ENCODE results near the gene PROC.
A peak's percentile ranks its signal among the peaks of the same experiment; 100 is the strongest.
"Not testable (repeated sequence)": the region's sequence is repeated elsewhere in the genome, so short reads cannot be mapped to it uniquely, and the experiment has no call there.

PROC gene

GRCh38 chr2:127429291-127429690, 11.1 kb downstream of the PROC start:
- DNase-seq: no peak

GRCh38 chr2:127429844-127430425, 11.7 kb downstream of the PROC start:
- no peak for DNase-seq

DNA sequence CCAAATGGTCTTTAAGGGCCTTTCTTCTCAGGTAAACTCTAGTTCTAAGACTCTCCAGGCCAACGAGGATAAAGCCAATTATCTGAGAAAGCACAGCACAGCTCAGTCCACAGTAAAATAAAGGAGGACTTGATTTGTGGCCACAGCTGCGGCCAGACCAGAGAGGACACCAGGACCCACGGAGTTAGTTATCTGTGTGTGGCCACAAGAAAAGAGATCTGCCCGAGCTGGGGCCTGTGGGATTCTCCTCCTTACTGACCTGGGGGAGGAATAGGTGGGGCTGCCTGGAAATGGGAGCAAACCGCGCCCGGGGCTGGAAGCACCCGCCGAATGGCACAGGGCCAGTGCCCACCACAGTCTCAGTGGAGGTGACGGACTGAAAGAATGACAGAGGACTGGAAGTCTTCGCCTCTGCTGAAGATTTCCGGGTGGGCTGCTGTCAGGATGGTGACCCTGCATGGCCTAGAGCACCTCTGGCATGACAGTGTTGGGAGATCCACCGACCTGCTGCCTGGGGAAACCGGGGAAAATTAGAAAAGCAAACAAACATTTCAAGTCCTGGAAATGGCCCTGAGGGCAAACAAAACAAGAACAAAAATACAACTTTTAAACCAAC, 13.3 kb downstream of the PROC start:
- no peak for DNase-seq

DNA sequence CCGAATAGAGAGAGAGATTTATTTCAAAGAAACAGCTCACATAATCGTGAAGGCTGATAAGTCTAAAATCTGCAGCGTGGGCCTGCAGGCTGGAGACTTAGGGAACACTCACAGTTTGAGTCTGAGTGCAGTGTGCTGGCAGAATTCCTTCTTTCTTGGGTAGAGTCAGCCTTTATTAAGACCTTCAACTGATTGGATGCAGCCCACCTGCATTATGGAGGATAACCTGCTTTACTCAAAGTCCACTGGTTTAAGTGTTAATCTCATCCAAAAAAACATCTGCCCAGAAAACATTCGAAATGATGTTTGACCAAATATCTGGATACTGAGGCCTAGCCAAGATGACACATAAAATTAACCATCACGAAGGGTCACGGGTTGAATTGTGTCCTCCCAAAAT, 16.3 kb downstream of the PROC start:
- DNase-seq: no peak

DNA sequence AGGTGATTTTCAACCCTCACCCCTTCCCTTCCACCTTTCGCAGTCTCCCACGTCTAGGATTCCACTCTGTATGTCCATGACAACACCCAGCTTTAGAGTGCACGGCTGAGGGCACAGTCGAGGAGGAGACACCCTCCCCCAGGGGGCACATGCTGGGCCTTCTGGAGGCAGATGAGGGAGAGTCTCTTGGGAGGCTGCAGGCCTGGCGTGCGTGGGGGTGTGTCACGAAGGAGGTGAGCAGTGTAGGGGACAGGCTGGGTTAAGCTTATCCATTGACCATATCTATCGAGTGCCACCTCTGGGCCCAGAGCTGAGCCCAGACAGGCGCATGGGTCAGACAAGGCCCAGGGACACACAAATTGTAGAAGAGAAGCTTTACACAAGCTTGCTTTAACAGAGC, 18.8 kb downstream of the PROC start:
- no peak for DNase-seq

DNA sequence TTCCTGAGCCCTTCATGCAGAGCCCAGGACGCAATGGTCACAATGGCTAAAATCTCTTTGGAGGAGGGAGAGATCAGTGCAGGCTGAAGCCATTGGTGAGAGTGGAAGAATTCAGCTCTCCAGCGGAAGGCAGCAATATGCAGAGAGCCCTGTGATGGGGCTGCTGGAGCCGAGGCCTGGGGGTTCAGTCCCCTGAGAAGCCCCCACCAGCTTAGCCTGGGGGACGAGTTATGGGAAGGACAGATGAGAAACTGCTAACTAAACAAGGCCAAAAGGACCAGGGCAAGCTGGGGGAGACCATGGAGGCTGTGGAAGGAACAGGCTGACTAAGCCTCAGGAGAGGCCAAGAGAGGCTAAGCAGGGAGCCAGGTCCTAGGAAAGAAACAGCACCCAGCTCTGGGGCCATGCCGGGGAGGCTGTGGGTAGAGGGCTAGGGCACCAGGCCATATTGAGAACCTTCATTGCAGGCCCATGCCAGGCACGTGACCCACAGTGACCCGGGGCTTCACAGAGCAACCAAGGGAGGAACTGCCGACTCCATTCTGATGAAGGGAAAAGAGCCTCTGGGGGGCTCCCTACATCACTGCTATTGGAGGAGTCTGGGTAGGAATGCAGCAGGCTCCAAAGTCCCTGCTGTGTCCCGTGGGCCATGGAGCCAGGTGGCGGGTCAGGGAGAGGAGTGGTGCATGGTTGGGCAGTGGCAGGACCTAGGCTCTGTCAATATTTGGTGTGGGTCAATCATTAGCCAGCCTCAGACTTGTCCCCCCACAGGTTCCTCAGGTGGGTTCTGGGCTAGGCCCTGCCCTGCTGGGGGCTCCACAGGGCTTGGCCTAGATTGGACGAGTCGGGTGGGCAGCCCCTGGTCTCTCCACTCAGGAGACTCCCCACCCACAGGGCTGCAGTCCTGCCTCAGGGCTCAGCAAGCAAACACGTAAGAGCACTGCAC, 19.8 kb downstream of the PROC start:
- no peak for DNase-seq

GRCh38 chr2:127439343-127439742, 21.1 kb downstream of the PROC start:
- no peak for DNase-seq

DNA sequence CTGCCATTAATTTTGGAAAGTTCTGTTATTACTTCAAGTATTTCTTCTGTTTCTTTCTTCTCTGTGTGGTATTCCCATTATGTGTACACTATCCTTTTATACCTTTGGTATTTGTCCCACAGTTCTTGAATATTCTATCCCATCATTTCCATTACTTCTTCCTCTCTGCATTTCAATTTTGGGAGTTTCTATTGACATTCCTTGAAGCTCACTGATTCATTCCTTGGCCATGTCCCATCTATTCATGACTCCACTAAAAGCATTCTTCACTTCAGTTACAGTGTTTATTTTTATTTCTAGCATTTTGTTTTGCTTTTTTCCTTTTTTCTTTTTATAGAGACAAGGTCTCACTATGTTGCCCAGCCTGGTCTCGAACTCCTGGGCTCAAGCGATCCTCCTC, 30.3 kb downstream of the PROC start:
- DNase-seq: no peak

DNA sequence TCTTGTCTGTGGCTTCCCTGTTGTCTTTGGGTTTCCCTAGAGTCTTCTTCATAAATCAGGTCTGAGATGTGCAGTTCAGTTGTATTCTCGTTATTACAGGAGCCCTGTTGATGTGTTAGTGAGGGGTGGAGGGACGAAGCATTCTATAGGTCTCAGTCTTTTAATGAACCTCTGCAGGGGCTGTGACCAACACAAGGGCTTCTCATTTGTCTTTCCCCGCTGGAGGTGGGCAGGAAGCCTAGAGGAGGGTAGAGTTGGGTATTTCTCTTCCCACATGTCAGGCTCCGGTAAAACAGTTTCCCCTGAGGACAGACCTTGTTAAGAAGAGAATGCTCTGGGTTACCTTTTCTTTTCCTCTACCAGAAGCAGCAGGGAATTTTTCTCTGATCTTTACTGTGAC, 31.2 kb downstream of the PROC start:
- DNase-seq: no peak

- DNase-seq: no peak
Observed at GRCh38 chr2:127449898-127450297, 31.7 kb downstream of the PROC start.

DNA sequence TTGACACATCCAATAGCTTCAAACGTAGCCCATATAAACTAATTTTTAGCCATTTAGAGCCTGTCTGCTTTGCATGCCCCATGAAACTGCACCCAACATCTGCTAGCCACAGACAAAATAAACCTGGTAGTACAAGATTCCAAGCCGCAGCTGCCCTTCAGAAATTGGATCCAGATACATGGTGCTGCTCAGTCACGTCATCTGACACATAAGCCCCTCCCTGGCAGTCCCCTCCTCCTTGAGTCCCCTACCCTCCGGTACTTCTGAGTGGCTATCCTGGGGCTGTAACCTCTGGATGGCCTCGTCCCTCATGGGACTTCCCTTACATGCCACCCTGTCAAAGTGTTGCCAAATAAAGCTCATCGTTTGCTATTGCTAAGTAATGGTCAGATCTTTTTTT, 33.8 kb downstream of the PROC start:
- no peak for DNase-seq

DNA sequence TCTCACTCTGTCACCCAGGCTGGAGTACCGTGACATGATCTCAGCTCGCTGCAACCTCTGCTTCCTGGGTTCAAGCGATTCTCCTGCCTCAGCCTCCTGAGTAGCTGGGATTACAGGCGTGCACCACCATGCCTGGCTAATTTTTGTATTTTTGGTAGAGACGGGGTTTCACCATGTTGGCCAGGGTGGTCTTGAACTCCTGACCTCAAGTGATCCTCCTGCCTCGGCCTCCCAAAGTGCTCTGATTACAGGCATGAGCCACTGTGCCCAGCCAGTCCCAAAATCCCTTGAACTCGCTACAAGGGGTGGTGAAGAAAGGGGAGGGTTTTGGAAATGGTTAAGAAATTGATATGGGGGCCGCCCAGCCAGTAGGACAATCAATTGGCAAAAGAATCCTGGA, 34.2 kb downstream of the PROC start:
- DNase-seq: not testable (repeated sequence)

- DNase-seq: no peak
Observed at GRCh38 chr2:127453013-127453391, 34.8 kb downstream of the PROC start.

DNA sequence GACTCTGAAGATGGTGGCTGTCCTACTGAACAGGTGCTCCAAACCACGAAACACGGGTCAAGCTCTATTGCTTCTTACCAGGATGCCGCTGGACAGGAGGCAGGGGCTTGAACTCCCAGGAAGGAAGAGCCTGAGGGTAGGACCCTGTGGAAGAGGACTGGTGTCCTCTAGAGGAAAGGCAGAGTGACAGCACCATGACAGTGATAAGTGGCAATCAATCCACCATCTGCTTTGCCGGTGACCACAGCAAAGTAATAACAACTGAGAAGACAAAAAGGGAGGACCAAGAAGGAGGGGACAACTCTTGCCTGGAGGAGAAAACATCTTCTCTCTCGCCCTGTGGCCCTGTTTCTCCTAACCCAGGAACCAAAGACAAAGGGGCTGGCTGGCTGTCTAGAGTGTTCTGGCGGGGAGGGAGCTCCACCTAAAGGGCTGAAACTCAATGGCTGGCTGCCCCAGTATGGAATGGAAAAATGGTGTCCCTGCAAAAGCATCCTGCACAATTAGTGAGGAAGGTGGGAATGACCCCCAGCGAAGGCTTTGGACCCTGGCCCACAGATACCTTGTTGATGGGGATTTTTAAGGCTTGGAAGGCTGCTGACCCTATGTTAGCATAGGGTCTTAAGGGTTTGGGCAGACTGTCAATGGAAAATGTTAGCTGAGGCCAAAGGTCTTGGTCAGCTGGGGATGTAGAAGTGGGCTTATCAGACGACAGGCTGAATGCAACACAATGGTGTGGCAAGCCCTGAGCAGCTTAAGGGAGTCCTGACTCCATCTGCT, 35.4 kb downstream of the PROC start:
- peak; percentile 74 for DNase-seq

DNA sequence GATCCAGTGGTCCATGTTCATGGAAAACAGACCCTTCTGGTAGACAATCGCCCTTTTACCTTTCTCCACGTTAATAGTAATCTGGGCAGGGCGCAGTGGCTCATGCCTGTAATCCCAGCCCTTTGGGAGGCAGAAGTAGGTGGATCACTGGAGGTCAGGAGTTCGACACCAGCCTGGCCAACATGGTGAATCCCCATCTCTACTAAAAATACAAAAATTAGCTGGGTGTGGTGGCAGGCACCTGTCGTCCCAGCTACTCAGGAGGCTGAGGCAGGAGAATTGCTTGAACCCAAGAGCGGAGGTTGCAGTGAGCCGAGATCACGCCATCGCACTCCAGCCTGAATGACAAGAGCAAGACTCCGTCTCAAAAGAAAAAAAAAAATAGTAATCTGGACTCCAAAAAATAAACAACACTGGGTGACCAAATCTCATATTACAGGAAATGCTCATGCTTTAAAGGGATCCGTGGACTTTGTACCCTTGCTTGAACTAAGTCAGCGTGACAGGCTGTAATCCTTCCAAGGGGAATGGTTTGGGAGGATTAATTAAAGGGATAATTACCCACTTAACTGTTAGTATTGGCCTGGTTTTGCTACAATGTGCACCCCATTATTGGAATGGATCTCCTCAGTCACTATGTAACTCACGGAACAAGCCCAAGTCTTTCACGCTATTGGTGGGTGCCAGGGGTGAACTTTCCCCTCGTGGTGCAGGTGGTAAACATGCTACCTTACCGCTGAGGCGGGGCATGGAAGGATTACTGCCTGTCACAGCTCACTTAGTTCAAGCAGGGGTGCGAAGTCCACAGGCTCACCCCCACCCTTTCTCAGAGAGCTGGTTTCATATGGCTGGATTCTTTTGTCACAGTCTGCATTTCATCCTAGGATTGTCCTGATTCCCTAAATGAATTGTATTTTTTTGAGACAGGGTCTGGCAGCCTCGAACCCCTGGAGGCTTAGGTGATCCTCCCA, 36.7 kb downstream of the PROC start:
- no peak for DNase-seq

- peak; percentile 49 for DNase-seq
Observed at GRCh38 chr2:127455566-127456493, 37.6 kb downstream of the PROC start.

DNA sequence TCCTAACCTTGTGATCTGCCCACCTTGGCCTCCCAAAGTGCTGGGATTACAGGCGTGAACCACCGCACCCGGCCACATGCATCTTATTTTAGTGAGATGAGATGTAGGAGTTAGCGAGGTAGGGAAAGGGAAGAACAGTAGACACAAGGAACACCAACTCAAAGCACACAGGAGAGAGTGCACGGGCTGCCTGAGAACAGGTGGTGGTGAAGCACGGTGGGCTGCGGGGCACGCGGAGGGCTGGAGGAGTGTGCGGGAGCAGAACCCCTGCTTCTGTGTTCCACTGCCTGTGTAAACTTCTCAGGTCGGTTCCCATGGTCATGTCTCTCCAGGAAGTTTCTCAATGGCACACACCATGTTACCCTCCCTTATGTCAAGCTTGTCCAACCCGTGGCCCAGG, 38.7 kb downstream of the PROC start:
- no peak for DNase-seq

GRCh38 chr2:127462461-127462860, 44.2 kb downstream of the PROC start:
- no peak for DNase-seq

DNA sequence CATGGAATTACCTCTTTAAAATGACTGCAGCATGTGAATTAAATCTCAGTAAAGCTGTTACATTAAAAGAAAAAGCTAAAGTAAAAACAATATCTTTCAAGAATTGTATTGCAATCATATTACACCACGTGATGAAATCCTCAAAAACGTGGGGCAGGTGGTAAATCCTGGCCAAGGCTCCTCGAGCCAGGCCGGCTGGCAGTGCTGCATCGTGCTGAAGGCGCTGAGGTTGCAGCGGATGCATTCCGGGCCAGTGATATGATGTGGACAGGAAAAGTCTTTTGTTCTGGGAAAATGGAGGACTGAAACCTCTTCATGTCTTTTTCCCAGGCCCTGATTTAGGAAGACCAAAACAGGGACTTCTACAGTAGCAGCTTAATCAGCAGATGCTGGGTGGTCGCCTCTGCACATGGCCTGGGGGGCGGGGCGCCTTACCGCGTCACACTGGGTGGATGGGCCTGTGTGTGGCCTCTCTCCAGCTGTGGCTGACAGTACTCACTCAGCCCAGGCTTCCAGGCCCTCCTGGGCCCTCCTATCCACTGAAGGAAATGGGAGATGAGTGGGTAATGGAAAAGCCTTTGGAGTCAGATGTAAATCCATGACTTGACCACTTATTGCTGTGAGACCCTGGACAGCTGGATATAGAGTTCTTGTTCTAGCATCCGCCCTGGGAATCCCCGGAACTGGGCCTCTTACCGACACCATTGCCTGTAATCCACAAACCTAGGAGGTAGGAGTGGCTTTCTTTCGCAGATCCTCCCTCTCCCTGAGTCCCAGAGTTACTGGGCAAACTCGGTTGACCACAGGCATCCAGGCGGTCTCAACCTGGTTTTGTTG, 45.1 kb downstream of the PROC start:
- peak; percentile 74 for DNase-seq

Measured in islet precursor cell (in vitro differentiated cells).